ENCODE data around the gene HOXB8. TPM values are rescaled to one million over a fixed set of nuclear protein-coding genes. Genes with fewer than 3 reads are reported as not detected.

The HOXB8 gene
- total and polyA plus RNA-seq, 3 experiments from 2014 or later: not detected

- peaks cover 6 to 21% (median 12%) of the 10 kb centered on the region in 3 donors for H3K4me1 Mint-ChIP-seq
- ChIA-PET CTCF (interaction anchor here (0.7 to 5.8 kb wide), 7 partner anchors 8 to 590 kb away, joined by 3 to 25 read pairs (median 4); partner anchors contain the start of gene HOXB5), POLR2A (interaction anchor here (0.6 kb wide), 1 partner anchor 154 kb away, joined by 4 read pairs; no protein-coding TSS in a partner anchor)
- H3K9me3 Mint-ChIP-seq: peaks cover 0 to 5% (median 0%) of the 10 kb centered on the region in 5 donors
- Histone ChIP-seq H3K27me3 (ENCODE audit: insufficient read depth, low read length, poor library complexity, severe bottlenecking) (peaks cover 81% of the 10 kb centered on the region), H3K9me3 (ENCODE audit: low read length) (no peaks in the 10 kb centered on the region), H3K27ac (ENCODE audit: low read depth, low read length) (peak overlapping the region; percentile 79), H3K4me1 (ENCODE audit: insufficient read depth, low read length) (peaks cover 21% of the 10 kb centered on the region), H3K36me3 (ENCODE audit: insufficient read depth, low read length) (no peaks in the 10 kb centered on the region), H3K4me3 (ENCODE audit: low read length) (peak overlapping the region; percentile 41)
- peak overlapping the region; percentile 76 to 91 (median 84) for H3K4me3 Mint-ChIP-seq
- H3K36me3 Mint-ChIP-seq: no peaks in the 10 kb centered on the region
- DNase-seq: peak in 2 of 5 donors; percentile 36 to 37
- H3K27ac Mint-ChIP-seq: peak overlapping the region in 3 of 8 donors; percentile 8 to 77 (median 12)
- peaks cover 59 to 91% of the 10 kb centered on the region in 2 donors for H3K27me3 Mint-ChIP-seq
These were observed 10.6 kb upstream of the HOXB8 start for GRCh38 chr17:48625495-48626244.

DNA sequence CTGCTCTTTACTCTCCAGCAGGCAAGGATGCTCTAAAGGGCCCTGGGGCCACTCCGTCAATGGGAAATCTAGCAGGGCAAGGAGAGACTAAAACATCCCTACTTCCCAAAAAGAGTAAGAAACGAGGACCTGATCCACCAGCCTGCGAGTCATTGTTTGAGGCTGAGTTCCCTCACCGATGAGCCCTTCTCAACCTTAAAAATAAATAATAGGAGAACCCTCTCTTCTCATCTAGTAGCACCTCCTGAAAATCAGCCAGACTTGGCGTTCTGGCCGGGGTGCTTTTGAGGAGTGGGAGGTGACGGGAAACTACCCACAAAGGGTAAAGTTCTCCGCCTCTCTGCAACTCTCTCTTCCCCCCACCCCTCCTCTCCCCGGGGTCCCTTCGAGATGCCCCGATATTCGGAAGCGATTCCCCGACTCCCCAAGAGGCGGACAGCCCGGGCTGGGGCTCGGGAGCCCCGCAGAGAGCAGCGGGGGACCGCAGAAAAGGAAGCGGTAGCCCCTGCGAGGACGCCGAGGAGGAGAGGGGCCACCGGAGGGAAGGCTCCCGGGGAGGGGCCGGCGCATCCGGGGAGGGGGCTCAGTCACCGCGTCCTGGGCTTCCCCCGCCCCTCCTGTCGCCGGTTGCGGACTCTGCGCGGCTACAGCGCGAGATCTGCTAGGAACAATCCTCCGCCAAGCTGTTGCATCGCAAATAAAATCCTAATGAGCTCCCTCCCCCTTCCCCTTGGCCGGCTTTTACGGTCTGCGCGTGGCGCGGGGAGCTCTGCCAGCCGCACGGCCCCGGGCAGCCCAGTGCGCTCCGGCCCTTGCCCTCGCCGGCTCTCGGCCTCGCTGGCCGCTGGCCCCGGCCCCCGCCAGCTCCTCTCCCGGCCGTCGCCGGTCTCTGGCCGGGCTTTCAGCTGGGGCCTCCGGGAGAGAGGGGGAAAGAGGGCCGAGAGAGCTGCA, 9.7 kb upstream of the HOXB8 start:
- ChIA-PET CTCF (interaction anchor here (1.0 to 5.8 kb wide), 6 partner anchors 7 to 589 kb away, joined by 3 to 25 read pairs (median 4); partner anchors contain the start of gene HOXB5), POLR2A (interaction anchor here (0.6 kb wide), 2 partner anchors 15 to 577 kb away, joined by 3 read pairs; partner anchors contain the start of gene NFE2L1)
- peaks cover 0 to 5% (median 0%) of the 10 kb centered on the region in 5 donors for H3K9me3 Mint-ChIP-seq
- H3K4me1 Mint-ChIP-seq: peaks cover 6 to 21% (median 12%) of the 10 kb centered on the region in 3 donors
- peaks cover 83% of the 10 kb centered on the region for H3K27me3 ChIP-seq (ENCODE audit: insufficient read depth, low read length, poor library complexity, severe bottlenecking)
- peak overlapping the region; percentile 41 for H3K4me3 ChIP-seq (ENCODE audit: low read length)
- no peaks in the 10 kb centered on the region for H3K36me3 Mint-ChIP-seq
- no peaks in the 10 kb centered on the region for H3K9me3 ChIP-seq (ENCODE audit: low read length)
- H3K4me1 ChIP-seq (ENCODE audit: insufficient read depth, low read length): peaks cover 21% of the 10 kb centered on the region
- peaks cover 60 to 89% of the 10 kb centered on the region in 2 donors for H3K27me3 Mint-ChIP-seq
- H3K27ac Mint-ChIP-seq: peak overlapping the region in 1 of 8 donors; percentile 47
- peak overlapping the region; percentile 79 for H3K27ac ChIP-seq (ENCODE audit: low read depth, low read length)
- no peaks in the 10 kb centered on the region for H3K36me3 ChIP-seq (ENCODE audit: insufficient read depth, low read length)
- H3K4me3 Mint-ChIP-seq: peak overlapping the region in 6 of 7 donors; percentile 57 to 91 (median 82)
- DNase-seq: peak in 1 of 5 donors; percentile 41

DNA sequence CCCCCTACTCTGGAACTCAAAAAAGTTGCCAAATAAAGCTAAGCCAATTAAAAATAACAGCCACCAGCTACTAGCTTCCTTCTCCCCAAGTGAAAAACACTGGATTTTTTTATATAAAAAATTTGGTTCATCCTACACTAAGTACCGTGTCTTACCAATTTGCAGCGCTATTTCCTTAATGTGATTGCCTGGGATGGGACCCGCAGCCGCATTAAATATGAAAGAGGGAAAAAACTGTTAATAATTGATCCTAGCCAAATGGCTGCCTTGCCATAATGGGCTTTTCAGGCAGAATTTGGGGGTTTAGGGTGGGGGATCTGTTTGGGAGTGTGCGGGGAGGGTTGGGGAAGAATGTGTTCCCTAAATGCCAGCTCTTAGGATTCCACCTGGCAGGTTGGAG, 9.0 kb upstream of the HOXB8 start:
- peaks cover 9 to 26% (median 14%) of the 10 kb centered on the region in 3 donors for H3K4me1 Mint-ChIP-seq
- POLR2A ChIA-PET: interaction anchor here (0.5 to 0.6 kb wide), 2 partner anchors 12 to 230 kb away, joined by 3 to 4 read pairs; no protein-coding TSS in a partner anchor
- peaks cover 65 to 89% of the 10 kb centered on the region in 2 donors for H3K27me3 Mint-ChIP-seq
- peak overlapping the region in 3 of 7 donors; percentile 18 to 55 (median 46) for H3K4me3 Mint-ChIP-seq
- H3K4me1 ChIP-seq (ENCODE audit: insufficient read depth, low read length): peaks cover 21% of the 10 kb centered on the region
- H3K36me3 ChIP-seq (ENCODE audit: insufficient read depth, low read length): no peaks in the 10 kb centered on the region
- H3K27me3 ChIP-seq (ENCODE audit: insufficient read depth, low read length, poor library complexity, severe bottlenecking): peaks cover 82% of the 10 kb centered on the region
- H3K36me3 Mint-ChIP-seq: no peaks in the 10 kb centered on the region
- peak overlapping the region; percentile 79 for H3K27ac ChIP-seq (ENCODE audit: low read depth, low read length)
- CTCF ChIA-PET: interaction anchor here (1.3 to 5.8 kb wide), 4 partner anchors 11 to 588 kb away, joined by 3 to 25 read pairs (median 10); no protein-coding TSS in a partner anchor
- no peaks in the 10 kb centered on the region for H3K9me3 ChIP-seq (ENCODE audit: low read length)
- peak overlapping the region in 1 of 8 donors; percentile 47 for H3K27ac Mint-ChIP-seq
- H3K9me3 Mint-ChIP-seq: peaks cover 0 to 5% (median 0%) of the 10 kb centered on the region in 5 donors
- no peak for DNase-seq
- H3K4me3 ChIP-seq (ENCODE audit: low read length): no peak overlapping the region

DNA sequence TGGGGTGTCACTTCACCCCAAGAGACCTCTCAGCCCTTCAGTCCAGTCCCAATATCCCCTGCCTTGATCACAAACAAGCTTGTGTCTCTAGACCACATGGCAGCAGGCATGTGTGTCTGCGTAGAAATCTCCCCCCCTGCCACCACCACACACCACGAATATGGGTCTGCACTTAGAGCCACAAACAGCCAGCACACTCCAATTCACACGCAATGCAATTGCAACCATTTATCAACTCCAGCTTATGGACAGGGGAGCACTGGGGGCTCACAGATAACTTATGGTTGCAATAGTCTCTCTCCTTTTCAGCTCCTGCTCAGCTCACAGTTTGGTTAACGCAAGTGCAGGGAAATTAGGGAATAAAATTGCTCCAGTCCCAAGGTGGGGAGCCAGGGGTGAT, 8.5 kb upstream of the HOXB8 start:
- Mint-ChIP-seq H3K27ac (no peak overlapping the region), H3K4me1 (peaks cover 14 to 30% (median 19%) of the 10 kb centered on the region in 3 donors), H3K4me3 (peak overlapping the region in 2 of 7 donors; percentile 18 to 48), H3K36me3 (no peaks in the 10 kb centered on the region), H3K27me3 (peaks cover 67 to 89% of the 10 kb centered on the region in 2 donors), H3K9me3 (peaks cover 0 to 5% (median 0%) of the 10 kb centered on the region in 5 donors)
- Histone ChIP-seq H3K4me3 (ENCODE audit: low read length) (no peak overlapping the region), H3K27me3 (ENCODE audit: insufficient read depth, low read length, poor library complexity, severe bottlenecking) (peaks cover 82% of the 10 kb centered on the region), H3K9me3 (ENCODE audit: low read length) (no peaks in the 10 kb centered on the region), H3K4me1 (ENCODE audit: insufficient read depth, low read length) (peaks cover 27% of the 10 kb centered on the region), H3K36me3 (ENCODE audit: insufficient read depth, low read length) (no peaks in the 10 kb centered on the region), H3K27ac (ENCODE audit: low read depth, low read length) (peak overlapping the region; percentile 79)
- no peak for DNase-seq
- POLR2A ChIA-PET: interaction anchor here (0.6 kb wide), 1 partner anchor 230 kb away, joined by 4 read pairs; no protein-coding TSS in a partner anchor
- CTCF ChIA-PET: interaction anchor here (1.3 to 5.8 kb wide), 4 partner anchors 9 to 27 kb away, joined by 3 to 25 read pairs (median 10); no protein-coding TSS in a partner anchor

DNA sequence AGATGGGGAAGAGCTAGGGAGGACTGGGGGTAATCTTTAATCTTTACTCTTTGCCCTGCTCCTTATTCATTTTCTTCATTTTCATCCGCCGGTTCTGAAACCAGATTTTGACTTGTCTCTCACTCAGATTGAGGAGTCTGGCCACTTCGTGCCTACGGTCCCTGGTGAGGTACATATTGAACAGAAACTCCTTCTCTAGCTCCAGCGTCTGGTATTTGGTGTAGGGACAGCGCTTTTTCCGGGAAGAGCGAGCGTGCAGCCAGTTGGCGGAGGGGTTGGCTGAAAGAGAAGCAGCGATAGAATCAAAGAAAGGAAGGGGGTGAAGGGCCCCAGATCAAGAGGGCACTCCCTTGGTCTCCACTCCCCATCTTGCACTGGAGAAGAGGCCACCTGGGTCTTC, 7.8 kb upstream of the HOXB8 start:
- H3K4me1 ChIP-seq (ENCODE audit: insufficient read depth, low read length): peaks cover 34% of the 10 kb centered on the region
- DNase-seq: no peak
- POLR2A ChIA-PET: no interaction called here
- H3K27ac Mint-ChIP-seq: no peak overlapping the region
- H3K36me3 Mint-ChIP-seq: no peaks in the 10 kb centered on the region
- H3K4me1 Mint-ChIP-seq: peaks cover 20 to 36% (median 25%) of the 10 kb centered on the region in 3 donors
- H3K36me3 ChIP-seq (ENCODE audit: insufficient read depth, low read length): no peaks in the 10 kb centered on the region
- no peak overlapping the region for H3K27ac ChIP-seq (ENCODE audit: low read depth, low read length)
- H3K4me3 ChIP-seq (ENCODE audit: low read length): no peak overlapping the region
- H3K9me3 Mint-ChIP-seq: peaks cover 0 to 5% (median 0%) of the 10 kb centered on the region in 5 donors
- CTCF ChIA-PET: interaction anchor here (1.3 to 5.8 kb wide), 2 partner anchors 9 kb away, joined by 3 to 25 read pairs; no protein-coding TSS in a partner anchor
- peaks cover 67 to 88% of the 10 kb centered on the region in 2 donors for H3K27me3 Mint-ChIP-seq
- peaks cover 82% of the 10 kb centered on the region for H3K27me3 ChIP-seq (ENCODE audit: insufficient read depth, low read length, poor library complexity, severe bottlenecking)
- no peaks in the 10 kb centered on the region for H3K9me3 ChIP-seq (ENCODE audit: low read length)
- no peak overlapping the region for H3K4me3 Mint-ChIP-seq

GRCh38 chr17:48621410-48622392, 6.6 kb upstream of the HOXB8 start:
- peaks cover 0 to 2% (median 0%) of the 10 kb centered on the region in 5 donors for H3K9me3 Mint-ChIP-seq
- peaks cover 24 to 39% (median 28%) of the 10 kb centered on the region in 3 donors for H3K4me1 Mint-ChIP-seq
- no peak for DNase-seq
- ChIA-PET CTCF (interaction anchor here (1.0 to 5.8 kb wide), 5 partner anchors 8 to 542 kb away, joined by 3 to 25 read pairs (median 4); partner anchors contain the start of gene HOXB5), POLR2A (no interaction called here)
- Histone ChIP-seq H3K4me3 (ENCODE audit: low read length) (no peak overlapping the region), H3K27me3 (ENCODE audit: insufficient read depth, low read length, poor library complexity, severe bottlenecking) (peaks cover 82% of the 10 kb centered on the region), H3K27ac (ENCODE audit: low read depth, low read length) (no peak overlapping the region), H3K9me3 (ENCODE audit: low read length) (no peaks in the 10 kb centered on the region), H3K36me3 (ENCODE audit: insufficient read depth, low read length) (no peaks in the 10 kb centered on the region), H3K4me1 (ENCODE audit: insufficient read depth, low read length) (peaks cover 32% of the 10 kb centered on the region)
- H3K4me3 Mint-ChIP-seq: no peak overlapping the region
- peaks cover 72 to 87% of the 10 kb centered on the region in 2 donors for H3K27me3 Mint-ChIP-seq
- peak overlapping the region in 1 of 8 donors; percentile 10 for H3K27ac Mint-ChIP-seq
- H3K36me3 Mint-ChIP-seq: peaks cover 0 to 1% (median 0%) of the 10 kb centered on the region in 3 donors

Data from CD8-positive, alpha-beta memory T cell (primary cell).